HG03460 (cell line): ENCODE measurements around the gene STARD5.
"Not testable (repeated sequence)": the region's sequence is repeated elsewhere in the genome, so short reads cannot be mapped to it uniquely, and the experiment has no call there.

Source experiments
- ATAC-seq: cut with Tn5 transposase; IDR thresholded peaks from one replicate; pipeline ENCODE4 v1.9.1; 2021; ENCODE audit not compliant: unreplicated experiment

Gene STARD5, protein sequence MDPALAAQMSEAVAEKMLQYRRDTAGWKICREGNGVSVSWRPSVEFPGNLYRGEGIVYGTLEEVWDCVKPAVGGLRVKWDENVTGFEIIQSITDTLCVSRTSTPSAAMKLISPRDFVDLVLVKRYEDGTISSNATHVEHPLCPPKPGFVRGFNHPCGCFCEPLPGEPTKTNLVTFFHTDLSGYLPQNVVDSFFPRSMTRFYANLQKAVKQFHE

DNA sequence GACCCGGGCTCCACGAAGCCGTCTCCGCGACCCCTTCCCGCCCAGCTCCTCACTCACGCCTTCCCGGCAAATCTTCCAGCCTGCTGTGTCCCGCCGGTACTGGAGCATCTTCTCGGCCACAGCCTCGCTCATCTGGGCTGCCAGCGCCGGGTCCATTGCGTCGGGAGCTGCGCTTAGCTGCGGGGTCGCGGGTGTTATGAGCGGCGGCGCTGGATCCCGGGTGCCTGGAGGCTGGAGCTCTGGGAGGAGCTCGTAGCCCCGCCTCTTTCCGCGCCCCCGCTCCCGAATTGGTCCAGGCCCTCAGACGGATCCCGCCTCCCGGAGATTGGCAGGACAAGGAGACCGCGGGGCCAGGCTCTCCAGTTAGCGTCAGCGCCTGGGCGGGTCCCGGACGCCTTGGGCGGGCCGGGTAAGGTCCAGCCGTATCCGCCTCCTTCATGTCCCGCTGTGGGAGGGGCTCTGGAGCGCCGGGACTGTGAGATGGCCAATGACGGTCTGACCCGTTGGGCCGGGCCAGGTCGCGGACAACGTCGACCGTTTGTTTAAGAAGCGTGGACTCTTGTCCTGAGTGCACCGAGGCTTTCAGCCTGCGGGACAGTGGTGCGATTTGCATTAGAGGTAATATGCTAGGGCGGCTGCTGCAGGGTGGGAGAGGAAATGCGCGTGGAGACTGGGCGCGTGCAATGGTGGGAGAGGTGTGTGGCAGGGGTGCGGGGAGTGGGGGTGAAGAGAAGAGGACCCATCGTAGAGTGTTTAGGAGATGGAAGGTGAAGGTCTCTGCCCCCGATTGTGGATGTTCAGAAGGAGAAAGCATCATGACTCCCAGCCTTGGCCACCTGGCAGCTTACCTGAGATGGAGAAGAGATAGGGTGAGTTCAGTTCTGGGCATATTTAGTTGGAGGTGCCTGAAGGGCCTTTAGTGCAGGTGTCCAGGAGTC, at the start of gene STARD5:
STARD5 (minus strand) TSS at position 198 of the 938 bp plus-strand sequence; CDS start at position 156, 42 bp downstream.
- peak; percentile 99 for ATAC-seq

DNA sequence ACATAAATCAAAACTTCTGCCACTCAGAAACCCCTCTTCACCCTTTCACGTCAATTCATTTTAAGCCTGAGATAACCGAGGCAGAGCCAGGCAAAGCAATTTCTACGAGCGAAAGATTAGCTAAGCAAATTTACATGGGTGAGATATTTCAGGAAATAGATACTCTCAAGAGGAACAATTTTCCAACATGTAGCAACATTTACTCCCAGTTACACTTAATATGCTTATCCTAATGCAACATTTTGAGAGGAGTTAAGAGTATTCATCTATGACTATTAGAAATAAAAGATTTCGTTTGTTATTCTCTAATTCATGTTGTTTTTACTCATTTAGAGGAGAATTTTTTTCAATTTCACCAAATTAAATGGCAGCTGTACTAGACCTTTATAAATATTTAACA, 49.2 kb upstream of the STARD5 start:
- ATAC-seq: no peak

DNA sequence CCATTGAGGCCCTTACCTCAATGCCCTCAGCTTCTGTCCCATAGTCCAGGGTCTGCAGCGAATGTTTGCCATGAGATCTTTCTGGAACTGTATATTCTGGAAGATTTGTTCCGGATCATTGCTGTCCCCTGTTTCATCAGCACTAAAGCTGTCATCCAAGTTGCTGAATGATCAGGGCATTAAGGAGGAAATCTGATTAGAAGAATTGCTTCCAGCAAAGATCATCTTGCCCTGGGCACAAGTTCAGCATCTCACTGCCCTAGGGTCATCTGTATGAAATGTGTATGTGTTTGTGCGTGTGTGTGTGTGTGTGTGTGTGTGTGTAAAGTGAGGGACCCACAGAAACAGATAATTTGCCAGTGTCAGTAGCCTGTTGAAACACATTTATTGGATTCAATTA, 48.6 kb upstream of the STARD5 start:
- ATAC-seq: no peak

DNA sequence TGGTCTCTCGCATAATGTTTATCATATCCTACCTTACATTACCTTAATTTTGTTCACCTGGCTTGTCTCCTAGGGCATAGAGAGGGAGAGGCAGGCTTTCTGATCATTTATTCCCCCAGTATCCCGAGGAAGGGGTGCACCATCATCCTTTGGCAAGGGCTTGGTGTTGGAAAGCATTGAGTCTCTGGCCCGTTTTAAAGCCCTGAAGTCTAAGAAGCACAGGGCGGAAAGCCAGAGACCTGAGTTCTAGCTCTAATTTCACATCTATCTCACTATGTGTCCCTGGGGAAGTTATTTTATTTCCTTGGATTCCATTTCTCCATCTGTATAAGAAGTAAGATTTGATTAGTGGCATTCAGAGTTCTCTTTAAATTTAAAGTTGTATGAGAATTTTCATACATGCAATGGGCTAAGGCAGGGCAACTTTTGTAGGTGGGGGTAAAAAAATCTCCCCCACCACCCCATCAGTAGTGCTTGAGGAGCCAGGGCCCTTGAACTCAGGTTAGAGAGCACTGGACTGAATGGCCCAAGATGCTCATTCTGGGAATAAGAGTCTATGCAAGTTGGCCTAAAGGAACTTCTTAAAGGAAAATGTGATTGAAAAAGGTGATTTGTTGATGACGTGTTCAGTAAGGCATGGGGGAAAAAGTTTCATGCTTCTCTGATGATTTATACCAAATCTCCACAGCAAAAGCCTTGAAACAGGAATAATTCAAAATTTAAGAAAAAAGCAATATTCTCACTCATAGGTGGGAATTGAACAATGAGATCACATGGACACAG, 40.0 kb upstream of the STARD5 start:
- ATAC-seq: no peak

DNA sequence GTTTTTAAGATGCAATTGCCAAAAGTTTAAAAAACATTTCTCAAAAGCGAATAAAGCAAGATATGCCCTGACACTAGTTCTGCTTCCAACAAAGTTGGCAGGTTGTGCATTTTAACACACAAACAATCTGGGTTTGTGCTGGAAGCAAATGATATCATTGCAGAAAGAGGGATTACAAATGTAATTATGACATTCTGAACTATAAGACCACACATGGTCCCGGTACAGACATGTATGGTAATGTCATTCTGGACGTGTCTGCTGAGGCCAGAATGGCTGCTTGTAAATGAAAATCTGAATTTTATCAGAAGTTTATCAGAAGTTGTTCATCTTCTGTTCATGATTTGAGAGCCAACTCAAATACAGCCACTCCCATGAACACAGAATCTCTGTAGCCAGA, 39.3 kb upstream of the STARD5 start:
- no peak for ATAC-seq

DNA sequence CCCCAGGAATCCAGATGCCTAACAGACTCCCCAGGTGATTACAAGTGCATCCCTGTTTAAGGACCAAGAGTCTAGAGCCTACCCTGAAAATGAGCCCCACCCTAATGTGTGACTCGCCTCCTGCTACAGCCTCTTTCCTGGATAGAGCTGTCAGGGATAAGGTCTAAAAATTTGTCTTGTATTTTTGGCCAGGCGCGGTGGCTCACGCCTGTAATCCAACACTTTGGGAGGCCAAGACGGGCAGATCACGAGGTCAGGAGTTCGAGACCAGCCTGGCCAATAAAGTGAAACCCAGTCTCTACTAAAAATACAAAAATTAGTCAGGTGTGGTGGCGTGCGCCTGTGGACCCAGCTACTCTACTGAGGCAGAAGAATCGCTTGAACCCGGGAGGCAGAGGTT, 38.8 kb upstream of the STARD5 start:
- ATAC-seq: no peak

DNA sequence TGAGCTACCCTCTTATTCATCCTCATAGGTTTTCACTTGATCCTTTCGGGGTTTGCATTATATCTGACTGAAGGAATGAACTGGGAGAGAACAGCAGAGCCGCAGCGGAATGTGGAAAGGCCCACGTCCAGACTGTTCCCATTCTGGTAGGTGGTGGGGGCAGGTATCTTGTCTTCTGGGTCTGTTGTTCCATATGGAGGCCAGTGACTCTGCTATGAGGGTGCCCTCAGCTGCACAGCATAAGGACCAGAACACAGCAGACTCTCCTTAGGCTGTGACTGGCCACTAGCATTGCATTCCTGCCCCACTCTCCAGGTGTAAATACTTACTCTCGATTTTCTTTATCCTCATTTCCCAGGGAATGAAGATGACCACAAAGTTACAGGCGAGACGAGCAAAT, 38.0 kb upstream of the STARD5 start:
- ATAC-seq: no peak

DNA sequence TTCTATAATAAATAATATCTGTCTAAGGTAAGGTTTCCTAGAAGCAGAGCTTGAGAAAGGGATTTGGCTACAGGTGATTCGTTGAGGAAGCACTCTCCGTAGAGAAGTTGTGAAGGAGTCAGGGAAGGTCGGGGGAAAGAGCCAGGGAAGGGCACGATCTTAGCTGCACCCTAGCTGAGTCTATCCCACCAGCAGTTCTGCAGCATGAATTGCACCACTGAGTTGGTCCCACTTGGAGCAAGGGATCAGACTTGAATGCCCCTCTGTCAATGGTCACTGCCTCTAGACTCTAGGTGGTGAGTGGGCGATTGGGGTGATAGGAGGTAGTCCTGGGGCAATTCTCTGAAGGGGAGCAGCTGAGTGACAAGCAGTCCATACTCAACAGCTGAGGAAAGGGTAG, 36.5 kb upstream of the STARD5 start:
- ATAC-seq: no peak

DNA sequence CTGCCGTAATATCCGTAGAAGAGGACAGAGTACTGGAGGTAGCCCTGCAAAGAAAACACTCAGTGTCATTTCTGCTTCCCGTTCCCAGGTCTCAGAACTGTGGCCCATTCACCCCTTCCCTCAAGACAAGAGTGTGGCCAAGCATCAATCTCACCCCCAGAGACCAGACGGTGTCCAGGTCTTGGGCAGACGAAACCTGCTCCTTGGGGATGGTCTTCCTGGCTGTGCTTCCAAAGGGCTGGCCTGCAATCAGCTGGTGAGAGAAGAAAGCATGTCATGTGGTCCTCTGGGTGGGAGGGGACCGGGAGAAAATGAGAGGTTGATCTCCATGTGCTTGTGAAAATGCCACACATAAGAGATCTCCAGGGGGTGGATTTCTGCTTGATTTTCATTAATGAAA, 34.3 kb upstream of the STARD5 start:
- no peak for ATAC-seq

DNA sequence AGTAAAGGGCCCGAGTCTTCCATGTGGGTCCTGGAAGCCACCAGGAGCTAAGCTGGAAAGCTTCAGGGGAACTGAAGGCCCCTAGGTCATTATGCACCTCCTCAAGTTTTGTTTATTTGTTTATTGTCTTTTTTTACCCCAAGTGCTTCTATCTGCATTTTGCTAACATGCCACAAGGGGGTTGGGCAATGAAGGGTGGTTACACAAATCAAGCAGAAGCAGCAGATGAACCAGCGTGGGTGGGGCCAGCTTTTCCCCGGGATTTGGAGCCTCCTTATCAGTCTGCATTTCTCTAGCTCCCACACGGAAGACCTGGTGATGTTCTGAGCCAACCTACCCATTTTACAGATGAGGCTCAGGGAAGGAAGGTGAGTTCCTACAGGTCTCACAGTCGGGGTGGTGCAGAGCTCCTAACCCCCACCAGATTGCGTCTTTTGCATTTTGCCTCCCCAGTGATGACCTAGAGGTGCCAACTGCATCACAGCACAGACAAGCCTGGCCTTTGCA, 33.3 kb upstream of the STARD5 start:
- ATAC-seq: no peak

DNA sequence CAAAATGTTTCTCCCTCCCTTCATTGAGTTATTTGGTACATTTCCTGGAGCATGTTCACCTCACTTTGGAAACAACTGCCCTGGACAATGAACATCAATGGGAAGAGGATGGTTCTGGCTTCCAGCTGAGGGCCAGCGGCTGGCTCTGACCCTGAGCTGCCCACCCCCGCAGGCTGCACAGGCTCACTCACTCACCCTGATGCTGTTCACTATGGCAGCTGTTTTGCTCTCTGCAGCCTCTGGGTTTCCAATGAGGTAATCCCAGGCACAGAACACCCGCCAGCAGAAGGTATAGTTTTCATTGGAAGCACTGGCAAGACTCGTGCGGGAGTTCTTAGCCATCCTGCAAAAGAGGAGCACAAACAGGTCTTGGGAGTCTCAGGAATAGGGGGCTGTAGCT, 32.3 kb upstream of the STARD5 start:
- no peak for ATAC-seq

DNA sequence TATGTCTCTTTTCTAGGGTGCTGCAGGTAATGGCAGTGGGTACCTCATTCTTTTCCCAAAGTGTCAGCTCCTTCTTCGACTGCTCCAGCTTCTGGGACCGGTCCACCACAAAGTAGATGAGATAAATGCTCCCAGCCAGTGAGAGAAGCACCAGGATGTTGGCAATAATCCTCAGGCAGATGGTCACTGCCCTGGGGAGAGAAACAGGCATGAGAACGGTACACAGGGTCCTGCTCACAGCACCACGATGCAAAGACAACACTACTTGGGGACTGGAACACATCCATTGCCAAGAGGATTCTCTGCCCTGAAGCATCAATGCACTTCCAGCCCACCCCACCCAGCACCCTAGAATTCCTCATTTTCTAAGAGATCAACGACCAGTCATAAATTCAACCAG, 27.7 kb upstream of the STARD5 start:
- no peak for ATAC-seq

DNA sequence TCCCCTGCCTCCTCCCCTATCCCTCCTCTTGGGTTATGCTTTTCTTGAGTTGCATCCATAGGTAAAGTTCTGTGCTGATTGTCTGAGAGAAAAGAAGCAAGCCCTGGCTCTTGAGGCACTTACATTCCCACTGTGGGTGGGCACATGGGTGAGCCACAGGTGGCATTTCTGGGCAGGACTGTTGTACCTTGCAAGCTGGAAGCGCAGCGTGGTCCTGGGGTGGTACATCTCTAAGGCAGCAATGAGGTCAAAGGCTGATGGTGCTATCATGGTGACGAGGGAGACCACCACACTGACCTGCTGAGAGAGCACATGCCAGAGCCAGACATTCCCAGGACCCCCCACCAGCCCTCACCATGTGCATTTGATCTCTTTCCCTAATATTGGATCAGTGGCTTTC, 25.3 kb upstream of the STARD5 start:
- ATAC-seq: no peak

DNA sequence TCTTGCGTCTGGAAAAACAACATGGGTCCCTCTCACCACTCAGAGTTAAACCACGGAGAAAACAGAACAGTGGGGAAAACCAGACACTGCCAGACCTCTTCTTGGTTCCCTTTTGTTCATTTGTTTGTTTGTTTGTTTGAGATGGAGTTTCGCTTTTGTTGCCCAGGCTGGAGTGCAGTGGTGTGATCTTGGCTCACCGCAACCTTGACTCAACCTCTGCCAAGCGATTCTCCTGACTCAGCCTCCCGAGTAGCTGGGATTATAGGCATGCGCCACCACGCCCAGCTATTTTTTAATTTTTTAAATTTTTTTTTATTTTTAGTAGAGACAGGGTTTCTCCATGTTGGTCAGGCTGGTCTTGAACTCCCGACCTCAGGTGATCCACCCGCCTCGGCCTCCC, 24.8 kb upstream of the STARD5 start:
- not testable (repeated sequence) for ATAC-seq

DNA sequence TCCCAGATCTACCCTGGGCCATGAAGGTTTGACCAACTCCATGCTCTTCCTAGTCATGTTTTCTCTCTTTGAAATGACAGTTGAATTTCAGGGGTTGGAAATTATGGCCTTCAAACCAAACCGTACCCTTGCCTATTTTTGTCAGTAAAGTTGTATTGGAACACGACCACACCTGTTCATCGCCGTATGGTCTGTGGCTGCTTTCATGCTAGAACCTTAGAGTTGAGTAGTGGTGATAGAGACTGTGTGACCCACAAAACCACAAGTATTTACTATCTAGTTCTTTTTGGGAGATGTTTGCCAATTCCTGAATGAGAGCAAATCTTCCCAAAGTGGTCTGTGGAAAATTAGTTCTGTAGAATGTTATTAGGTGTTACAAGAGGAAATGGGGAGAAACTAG, 24.0 kb upstream of the STARD5 start:
- no peak for ATAC-seq

DNA sequence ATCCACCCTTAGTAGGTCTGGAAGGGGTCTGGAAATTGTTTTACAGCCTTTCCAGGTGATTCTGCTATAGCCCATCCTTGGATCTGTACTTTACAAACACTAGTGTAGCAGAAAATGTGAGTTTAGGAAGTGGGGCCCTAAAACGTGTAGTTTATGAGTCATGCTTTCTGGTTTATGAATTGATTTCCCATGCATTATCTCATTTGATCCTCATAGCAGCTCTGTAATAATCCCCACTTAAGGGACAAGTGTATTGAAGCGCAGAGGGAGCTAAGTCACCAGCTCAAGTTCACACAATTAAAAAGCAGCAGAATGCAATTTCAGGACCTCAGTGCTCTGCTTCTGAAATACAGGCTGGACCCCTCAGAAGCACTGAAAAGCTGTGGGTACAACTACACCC, 22.7 kb upstream of the STARD5 start:
- no peak for ATAC-seq

DNA sequence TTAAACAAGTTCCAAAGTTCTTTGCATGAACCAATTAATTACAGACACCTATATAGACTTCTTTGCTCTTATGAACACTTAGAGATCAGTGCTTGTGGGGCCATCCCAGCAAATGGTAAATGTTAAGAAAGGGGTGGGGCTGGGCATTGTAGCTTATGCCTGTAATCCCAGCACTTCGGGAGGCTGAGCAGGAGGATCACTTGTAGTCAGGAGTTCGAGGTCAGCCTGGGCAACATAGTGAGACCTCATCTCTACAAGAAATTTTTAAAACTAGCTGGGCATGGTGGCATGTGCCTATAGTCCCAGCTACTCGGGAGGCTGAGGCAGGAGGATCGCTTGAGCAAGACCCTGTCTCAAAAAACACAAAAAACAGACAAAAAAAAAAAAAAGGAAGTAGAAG, 19.4 kb upstream of the STARD5 start:
- no peak for ATAC-seq

DNA sequence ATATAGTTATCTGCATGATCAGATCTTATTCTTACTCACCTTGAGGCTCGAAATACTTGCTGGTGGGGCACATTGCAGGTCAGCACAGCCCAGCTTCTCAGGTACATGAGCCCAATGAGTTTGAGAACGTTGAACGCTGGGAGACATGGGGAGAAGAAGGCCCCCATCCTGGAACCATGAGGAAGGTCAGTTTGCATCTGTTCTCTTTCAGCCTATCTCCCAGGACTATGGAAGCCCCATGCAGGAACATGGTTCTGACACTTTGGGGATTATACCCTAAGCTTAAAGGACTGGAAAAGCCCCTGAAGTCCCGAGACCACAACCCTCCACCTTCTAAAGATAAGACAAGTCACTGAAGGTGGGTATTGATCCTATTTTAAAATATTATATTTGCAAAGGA, 17.4 kb upstream of the STARD5 start:
- no peak for ATAC-seq

DNA sequence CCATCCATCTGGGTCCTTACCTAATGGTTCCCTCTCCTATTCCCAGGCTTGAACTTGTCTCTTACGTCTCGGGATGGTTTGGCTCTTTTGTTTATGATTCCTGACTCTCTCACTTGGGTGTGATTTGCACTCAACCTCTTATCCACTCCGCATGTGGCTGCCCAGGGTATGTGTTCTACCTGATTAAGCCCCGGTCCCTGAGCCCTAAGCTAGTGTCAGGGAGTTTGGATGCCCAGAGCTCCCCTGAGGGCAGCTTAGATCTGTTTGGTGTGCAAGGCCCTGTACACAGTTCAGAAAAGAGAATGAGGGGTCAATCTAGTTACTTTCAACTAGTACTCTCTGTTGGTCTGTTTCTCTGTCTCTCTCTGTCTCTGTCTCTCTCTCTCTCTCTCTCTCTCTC, 15.9 kb upstream of the STARD5 start:
- ATAC-seq: no peak

DNA sequence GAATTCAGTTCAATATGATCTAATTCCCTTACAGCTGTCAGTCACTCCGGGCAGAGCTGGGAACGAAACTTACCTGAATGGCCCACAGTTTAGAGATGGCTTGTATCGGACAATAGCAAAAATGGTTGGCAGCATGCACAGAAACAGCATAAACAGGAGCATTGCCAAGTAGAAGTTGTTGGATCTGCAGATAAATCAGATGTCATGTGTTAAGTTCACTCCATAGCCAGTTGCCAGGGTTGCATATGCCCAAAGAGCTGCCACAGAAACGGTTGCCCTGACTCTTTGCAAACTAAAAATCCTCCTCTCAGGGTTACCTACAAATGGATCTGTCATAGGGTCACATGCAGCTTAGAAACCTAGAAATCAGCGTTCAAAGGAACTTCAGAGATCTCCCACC, 15.4 kb upstream of the STARD5 start:
- ATAC-seq: no peak

DNA sequence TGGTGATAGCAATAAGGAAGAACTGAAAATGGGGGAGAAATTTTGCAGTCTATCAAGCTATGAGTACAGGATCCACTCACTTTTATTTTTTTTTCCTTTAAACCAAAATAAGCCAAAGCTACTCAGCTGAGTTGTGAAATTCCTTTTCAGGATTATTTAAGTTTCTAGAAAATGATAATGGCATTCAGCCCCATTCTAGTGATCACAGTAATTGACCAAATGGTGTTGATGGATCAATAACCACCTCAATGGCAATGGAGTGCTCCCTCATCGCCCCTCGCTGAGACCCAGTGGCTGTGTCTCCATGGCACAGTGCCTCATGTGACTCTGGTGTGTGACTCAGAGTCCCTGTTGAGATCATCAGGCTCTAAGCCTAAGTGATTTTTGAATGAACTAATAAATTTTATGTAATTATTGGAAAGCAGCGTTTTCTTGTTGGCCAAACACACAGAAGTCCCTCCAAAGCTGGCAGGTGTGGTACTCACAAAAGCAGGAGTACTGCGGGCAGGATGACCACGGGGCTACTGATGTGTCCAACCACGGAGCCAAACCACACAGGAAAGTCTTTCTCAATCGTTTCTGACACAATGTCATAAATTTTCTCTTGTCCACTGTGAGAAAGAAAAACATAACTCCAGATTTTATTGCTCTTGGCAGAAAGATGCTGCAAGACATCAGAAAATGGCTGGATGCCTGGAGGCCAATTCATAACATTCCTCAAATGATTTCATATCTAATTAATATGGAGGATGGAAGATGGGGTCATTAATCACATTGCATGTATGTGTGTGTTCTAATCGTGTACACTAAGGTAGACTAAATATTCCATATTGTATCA, 14.4 kb upstream of the STARD5 start:
- no peak for ATAC-seq
